RWPE1 (cell line): ENCODE data around the gene POLR3A.
A peak's percentile ranks its signal among the peaks of the same experiment; 100 is the strongest.

Experiments used
- CTCF ChIA-PET: fragments of 350-600 bp; sonication (Branson Sonifier 250); formaldehyde crosslinking; extraction: SDS; loops from one replicate; lab custom pipeline; 2021; lab: Yijun Ruan, JAX
- POLR2A ChIA-PET: fragments of 400-600 bp; formaldehyde crosslinking; extraction: SDS; loops from one replicate; lab custom pipeline; 2020; ENCODE audit warnings: antibody characterized with exemption; ENCODE audit not compliant: low non-redundant PET; lab: Yijun Ruan, JAX
- DNase-seq: peaks from one replicate; pipeline ENCODE4 v3.0.0; 2012; ENCODE audit warnings: low spot score
- H3K27ac ChIP-seq: fragments of 450-650 bp; 2 replicates; pipeline ENCODE4 v1.5.1; 2017
- TF ChIP-seq, protein P1 (sequence below): fragments of 450-650 bp; conservative IDR thresholded peaks from 2 replicates; pipeline ENCODE4 v1.5.1; 2017; ENCODE audit warnings: low read depth, mild to moderate bottlenecking

Gene POLR3A

DNA sequence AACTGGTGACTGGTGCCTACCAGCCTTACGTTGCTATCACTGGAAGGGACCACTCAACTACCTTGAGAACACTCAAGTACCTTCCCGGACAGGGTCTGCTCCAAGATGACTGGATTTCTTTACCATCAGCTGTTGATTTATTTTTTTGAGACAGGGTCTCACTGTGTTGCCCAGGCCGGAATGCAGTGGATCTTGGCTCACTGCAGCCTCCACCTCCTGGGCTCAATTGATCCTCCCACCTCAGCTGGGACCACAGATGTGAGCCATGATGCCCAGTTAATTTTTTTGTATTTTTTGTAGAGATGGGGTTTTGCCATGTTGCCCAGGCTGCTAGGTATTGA is 57.5 kb downstream of the POLR3A start:
- ChIA-PET POLR2A (no interaction called here), CTCF (interaction anchor here (0.6 to 1.2 kb wide), 4 partner anchors 32 to 138 kb away, joined by 3 to 7 read pairs (median 4); no protein-coding TSS in a partner anchor)
- peak overlapping the region; percentile 72 for H3K27ac ChIP-seq
- DNase-seq, result no peak
- TF ChIP-seq, protein P1, sequence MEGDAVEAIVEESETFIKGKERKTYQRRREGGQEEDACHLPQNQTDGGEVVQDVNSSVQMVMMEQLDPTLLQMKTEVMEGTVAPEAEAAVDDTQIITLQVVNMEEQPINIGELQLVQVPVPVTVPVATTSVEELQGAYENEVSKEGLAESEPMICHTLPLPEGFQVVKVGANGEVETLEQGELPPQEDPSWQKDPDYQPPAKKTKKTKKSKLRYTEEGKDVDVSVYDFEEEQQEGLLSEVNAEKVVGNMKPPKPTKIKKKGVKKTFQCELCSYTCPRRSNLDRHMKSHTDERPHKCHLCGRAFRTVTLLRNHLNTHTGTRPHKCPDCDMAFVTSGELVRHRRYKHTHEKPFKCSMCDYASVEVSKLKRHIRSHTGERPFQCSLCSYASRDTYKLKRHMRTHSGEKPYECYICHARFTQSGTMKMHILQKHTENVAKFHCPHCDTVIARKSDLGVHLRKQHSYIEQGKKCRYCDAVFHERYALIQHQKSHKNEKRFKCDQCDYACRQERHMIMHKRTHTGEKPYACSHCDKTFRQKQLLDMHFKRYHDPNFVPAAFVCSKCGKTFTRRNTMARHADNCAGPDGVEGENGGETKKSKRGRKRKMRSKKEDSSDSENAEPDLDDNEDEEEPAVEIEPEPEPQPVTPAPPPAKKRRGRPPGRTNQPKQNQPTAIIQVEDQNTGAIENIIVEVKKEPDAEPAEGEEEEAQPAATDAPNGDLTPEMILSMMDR, result no peak

DNA sequence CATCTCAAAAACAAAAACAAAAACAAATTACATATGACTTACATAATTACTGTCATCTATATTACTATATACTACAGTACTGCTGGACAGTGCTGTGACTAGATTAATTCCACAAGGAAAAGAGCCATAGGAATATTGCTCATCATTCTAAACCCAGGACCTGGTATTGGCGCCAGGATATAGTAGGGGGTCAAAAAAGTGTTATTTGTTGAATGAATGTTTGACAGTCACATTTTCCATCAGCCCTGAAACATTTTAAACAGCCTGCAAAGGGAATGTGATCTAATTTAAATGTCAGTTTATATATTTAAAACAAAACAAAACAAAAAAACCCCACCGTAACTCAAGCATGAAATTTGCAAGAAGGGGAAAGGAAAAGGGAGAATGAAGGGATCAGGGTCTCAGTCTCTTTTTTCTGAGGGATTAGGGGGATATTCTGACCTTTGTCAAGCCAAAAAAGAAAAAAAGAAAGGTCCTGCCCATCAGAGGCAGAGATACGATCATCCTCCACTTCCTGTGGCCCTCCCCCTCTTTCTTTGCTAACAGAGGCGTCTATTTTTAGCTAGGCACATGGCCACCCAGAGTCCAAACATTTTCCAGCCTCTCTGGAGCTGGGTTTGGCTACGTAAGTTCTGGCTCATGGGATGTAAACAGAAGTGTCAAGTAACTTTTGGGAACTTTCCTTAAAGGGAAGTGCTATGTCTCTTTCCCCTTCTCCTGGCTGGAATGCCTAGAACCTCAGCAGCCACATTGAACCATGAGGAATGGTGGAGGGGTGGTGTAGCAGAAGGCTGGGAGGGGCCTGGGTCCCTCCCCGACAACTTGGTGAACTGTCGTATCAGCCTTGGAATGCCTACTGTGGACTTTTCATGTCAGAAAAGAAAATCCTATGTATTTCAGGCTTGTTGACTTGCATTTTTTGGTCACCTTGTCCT is 58.2 kb downstream of the POLR3A start:
- ChIA-PET POLR2A (no interaction called here), CTCF (interaction anchor here (0.6 to 1.2 kb wide), 3 partner anchors 58 to 137 kb away, joined by 3 to 5 read pairs (median 3); no protein-coding TSS in a partner anchor)
- peak overlapping the region; percentile 72 for H3K27ac ChIP-seq
- DNase-seq, result peak; percentile 59
- TF ChIP-seq, protein P1, result no peak

DNA sequence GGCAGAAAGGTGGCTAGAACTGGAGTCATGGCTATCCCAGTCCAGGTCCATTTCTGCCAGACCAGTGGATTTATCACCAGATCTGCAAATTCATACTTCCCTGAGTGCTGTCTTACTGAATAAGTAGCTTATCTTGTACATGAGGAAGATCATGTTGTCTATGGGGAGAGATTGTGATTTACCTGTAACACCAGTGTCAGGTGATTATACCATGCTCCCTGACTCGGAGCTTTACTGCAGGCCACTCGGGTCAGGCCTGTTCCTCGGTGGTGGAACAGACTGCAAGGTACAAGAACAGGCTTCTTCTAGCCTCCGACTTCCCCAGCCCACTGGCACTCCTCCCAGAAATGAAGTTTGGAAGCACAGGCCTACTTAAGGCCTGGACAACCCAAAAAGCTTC is 60.2 kb downstream of the POLR3A start:
- DNase-seq, result no peak
- POLR2A ChIA-PET, result interaction anchor here (0.6 kb wide), 1 partner anchor 32 kb away, joined by 3 read pairs; no protein-coding TSS in a partner anchor
- TF ChIP-seq, protein P1, result no peak
- CTCF ChIA-PET, result interaction anchor here (1.0 kb wide), 1 partner anchor 13 kb away, joined by 3 read pairs; no protein-coding TSS in a partner anchor
- peak overlapping the region; percentile 40 for H3K27ac ChIP-seq

DNA sequence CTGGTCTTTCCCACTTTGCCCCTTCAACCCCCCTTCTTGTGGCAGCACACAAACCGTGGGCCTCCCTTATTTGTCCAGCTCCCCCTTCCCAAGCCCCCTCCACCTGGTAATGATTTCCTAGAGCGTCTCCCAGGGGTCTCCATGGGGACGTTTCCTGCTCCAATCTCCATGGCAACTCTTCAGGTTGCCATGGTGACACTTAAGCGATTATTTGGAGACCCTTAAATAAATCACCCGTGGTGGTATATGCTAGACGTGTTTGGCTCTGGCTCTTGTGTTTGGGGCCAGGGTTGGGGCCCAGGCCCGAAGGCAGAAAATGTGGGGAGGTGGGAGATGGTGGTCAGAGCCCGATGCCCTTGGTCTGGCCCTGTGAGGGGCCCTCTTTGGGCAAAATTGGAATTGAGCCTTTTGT is 61.7 kb downstream of the POLR3A start:
- CTCF ChIA-PET, result interaction anchor here (0.7 kb wide), 1 partner anchor 149 kb away, joined by 5 read pairs; no protein-coding TSS in a partner anchor
- no peak for DNase-seq
- POLR2A ChIA-PET, result no interaction called here
- TF ChIP-seq, protein P1, result no peak
- H3K27ac ChIP-seq, result no peak overlapping the region; the same call in 1 of the 2 replicates

DNA sequence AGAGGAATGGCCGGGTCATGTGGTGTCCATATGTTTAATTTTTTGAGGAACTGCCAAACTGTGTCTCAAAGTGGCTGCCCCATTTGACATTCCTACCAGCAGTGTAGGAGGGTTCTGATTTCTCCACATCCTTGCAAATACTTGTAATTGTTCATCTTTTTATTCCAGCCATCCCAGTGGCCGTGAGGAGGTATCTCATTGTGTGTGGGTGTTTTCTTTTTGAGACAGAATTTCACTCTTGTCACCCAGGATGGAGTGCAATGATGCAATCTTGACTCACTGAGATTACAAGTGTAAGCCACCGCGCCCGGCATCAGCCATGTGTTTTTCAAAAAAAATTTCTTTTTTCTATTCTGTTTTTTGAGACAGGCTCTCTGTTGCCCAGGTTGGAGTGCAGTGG is 64.0 kb downstream of the POLR3A start:
- no peak for DNase-seq
- CTCF ChIA-PET, result interaction anchor here (0.6 kb wide), 1 partner anchor 74 kb away, joined by 3 read pairs; no protein-coding TSS in a partner anchor
- peak overlapping the region; percentile 71 for H3K27ac ChIP-seq
- TF ChIP-seq, protein P1, result no peak
- POLR2A ChIA-PET, result no interaction called here

DNA sequence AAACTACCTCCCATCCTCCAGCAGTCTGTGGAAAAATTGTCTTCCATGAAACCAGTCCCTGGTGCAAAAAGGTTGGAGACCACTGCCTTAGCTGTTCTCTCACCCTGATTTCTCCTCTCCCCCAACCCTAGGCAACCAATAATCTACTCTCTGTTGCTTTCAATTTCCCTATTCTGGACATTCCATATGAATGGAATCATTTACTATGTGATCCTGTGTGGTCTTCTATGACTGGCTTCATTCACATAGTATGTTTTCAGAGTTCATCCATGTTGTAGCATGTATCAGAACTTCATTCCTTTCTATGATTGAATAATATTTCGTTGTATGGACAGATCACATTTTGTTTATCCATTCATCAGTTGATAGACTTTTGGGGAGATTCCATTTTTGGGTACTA is 64.5 kb downstream of the POLR3A start:
- ChIA-PET POLR2A (no interaction called here), CTCF (interaction anchor here (0.6 kb wide), 1 partner anchor 73 kb away, joined by 3 read pairs; no protein-coding TSS in a partner anchor)
- TF ChIP-seq, protein P1, result no peak
- no peak for DNase-seq
- no peak overlapping the region for H3K27ac ChIP-seq
